Left lung (tissue), 10 donors: Measurements from ENCODE around the gene CLEC7A. TPM values are rescaled to one million over a fixed set of nuclear protein-coding genes. Genes with fewer than 3 reads are reported as not detected.

Experiments
- ATAC-seq: fragments of 200-7000 bp; cut with Tn5 transposase; one replicate; pipeline ENCODE4 v1.9.1; 2020; ENCODE audit warnings: moderate library complexity
- DNase-seq, 4 donors: peaks; one replicate each; pipeline ENCODE4 v3.0.0-alpha.2; 2013 to 2020
- H3K27ac ChIP-seq, 2 donors: fragments of 200-600 bp; sonication (generic) in 1 of 2; one replicate each; pipeline versions ENCODE4 v1.5.0 to v1.8.0; 2020 to 2021
- H3K27me3 ChIP-seq, 2 donors: fragments of 200-600 bp; sonication (generic) in 1 of 2; one replicate each; pipeline versions ENCODE4 v1.5.0 to v1.8.0; 2020 to 2021
- H3K36me3 ChIP-seq, 2 donors: fragments of 200-600 bp; sonication (generic) in 1 of 2; one replicate each; pipeline versions ENCODE4 v1.5.0 to v1.8.0; 2020 to 2021
- H3K4me1 ChIP-seq, 2 donors: fragments of 200-600 bp; one replicate each; pipeline ENCODE4 v1.8.0; 2021
- H3K4me3 ChIP-seq, 2 donors: fragments of 200-600 bp; sonication (generic) in 1 of 2; one replicate each; pipeline versions ENCODE4 v1.5.0 to v1.8.0; 2020 to 2021; ENCODE audit warnings: mild to moderate bottlenecking in 1 of 2
- H3K9me3 ChIP-seq, 2 donors: fragments of 200-600 bp; sonication (generic) in 1 of 2; one replicate each; pipeline versions ENCODE4 v1.5.0 to v1.8.0; 2020 to 2021
- CTCF ChIP-seq, 2 donors: fragments of 200-600 bp; sonication (generic) in 1 of 2; IDR thresholded peaks; one replicate each; pipeline versions ENCODE4 v1.5.0 to v1.8.0; 2021; ENCODE audit warnings: antibody characterized with exemption in 2 of 2
- intact Hi-C, 2 donors: fragments of 100-400 bp; cut with DNase I; formaldehyde crosslinking; loops; one replicate each; pipeline versions ENCODE4 v1.11.2 to v1.14.2; 2022
- polyA plus RNA-seq, 6 donors: library from polyadenylated mRNA; unstranded; fragments of 120-200 nt; gene quantifications; one replicate each; pipeline ENCODE4 v1.2.1, GENCODE V29; 2013; ENCODE audit not compliant: insufficient read length in 6 of 6
- total RNA-seq, 2 donors: library from RNA; stranded (reverse); fragmentation: NEBNext Ultra II Directional; extraction: Animal tissue kit (Norgen Biotek cat#: 25700); gene quantifications; one replicate each; pipeline ENCODE4 v1.2.1, GENCODE V29; 2021
- donor health status: DM: no; HTN: yes; CAD: no.
- donor health status: DM: no; HTN: no; CAD: no.

Gene CLEC7A
- total and polyA plus RNA-seq, 8 donors, result 3.3 to 75.7 (median 3.9) TPM

- DNase-seq (no peak), ATAC-seq (peak; percentile 13)
- Histone ChIP-seq H3K9me3 (no peaks in the 10 kb centered on the region), H3K36me3 (no peaks in the 10 kb centered on the region), H3K27me3 (no peaks in the 10 kb centered on the region), H3K4me3 (no peak overlapping the region), H3K27ac (peak overlapping the region; percentile 45 to 95), H3K4me1 (peaks cover 0 to 32% of the 10 kb centered on the region in 2 donors)
- intact Hi-C loops, result no loop called here
- no peak for TF ChIP-seq CTCF (IDR thresholded peaks at IDR 0.05)
These were observed 1.2 kb upstream of the CLEC7A start for GRCh38 chr12:10131111-10131690.

GRCh38 chr12:10128687-10129086 is 1.3 kb downstream of the CLEC7A start:
- Histone ChIP-seq H3K27ac (peak overlapping the region; percentile 63 to 95), H3K27me3 (no peaks in the 10 kb centered on the region), H3K4me1 (peaks cover 0 to 32% of the 10 kb centered on the region in 2 donors), H3K36me3 (peaks cover 0 to 14% of the 10 kb centered on the region in 2 donors), H3K9me3 (no peaks in the 10 kb centered on the region), H3K4me3 (peak overlapping the region in 1 of 2 donors; percentile 49)
- no peak for TF ChIP-seq CTCF (IDR thresholded peaks at IDR 0.05)
- no peak for DNase-seq
- intact Hi-C loops, result no loop called here
- ATAC-seq, result peak; percentile 55

- Histone ChIP-seq H3K27ac (no peak overlapping the region), H3K4me3 (no peak overlapping the region), H3K9me3 (no peaks in the 10 kb centered on the region), H3K36me3 (peaks cover 0 to 25% of the 10 kb centered on the region in 2 donors), H3K4me1 (peaks cover 0 to 25% of the 10 kb centered on the region in 2 donors), H3K27me3 (no peaks in the 10 kb centered on the region)
- DNase-seq, result no peak
- intact Hi-C loops, result no loop called here
- no peak for ATAC-seq
- no peak for TF ChIP-seq CTCF (IDR thresholded peaks at IDR 0.05)
These were observed 3.6 kb downstream of the CLEC7A start for GRCh38 chr12:10126413-10126812.

- intact Hi-C loops, result no loop called here
- no peak overlapping the region for H3K27ac ChIP-seq
- H3K4me3 ChIP-seq, result no peak overlapping the region
- peaks cover 0 to 35% of the 10 kb centered on the region in 2 donors for H3K4me1 ChIP-seq
- no peak for TF ChIP-seq CTCF (IDR thresholded peaks at IDR 0.05)
- DNase-seq (no peak), ATAC-seq (no peak)
- H3K36me3 ChIP-seq, result peaks cover 0 to 44% of the 10 kb centered on the region in 2 donors
- H3K9me3 ChIP-seq, result no peaks in the 10 kb centered on the region
- no peaks in the 10 kb centered on the region for H3K27me3 ChIP-seq
These were observed 7.3 kb downstream of the CLEC7A start for GRCh38 chr12:10122689-10123088.

GRCh38 chr12:10121278-10121677 is 8.7 kb downstream of the CLEC7A start:
- H3K27ac ChIP-seq, result peak overlapping the region; percentile 44 to 78
- peak; percentile 17 for ATAC-seq
- no peak for TF ChIP-seq CTCF (IDR thresholded peaks at IDR 0.05)

More at GRCh38 chr12:10121278-10121677, 8.7 kb downstream of the CLEC7A start:
- Histone ChIP-seq H3K4me1 (peaks cover 0 to 28% of the 10 kb centered on the region in 2 donors), H3K36me3 (peaks cover 0 to 56% of the 10 kb centered on the region in 2 donors), H3K27me3 (no peaks in the 10 kb centered on the region), H3K9me3 (no peaks in the 10 kb centered on the region), H3K4me3 (no peak overlapping the region)
- DNase-seq, result no peak
- intact Hi-C loops, result no loop called here
